Measurements from ENCODE around the gene CTU2. TPM values are rescaled to one million over a fixed set of nuclear protein-coding genes. Genes with fewer than 3 reads are reported as not detected.

The CTU2 gene
- total RNA-seq, 1 donor from 2014 or later: 27.1 TPM

DNA sequence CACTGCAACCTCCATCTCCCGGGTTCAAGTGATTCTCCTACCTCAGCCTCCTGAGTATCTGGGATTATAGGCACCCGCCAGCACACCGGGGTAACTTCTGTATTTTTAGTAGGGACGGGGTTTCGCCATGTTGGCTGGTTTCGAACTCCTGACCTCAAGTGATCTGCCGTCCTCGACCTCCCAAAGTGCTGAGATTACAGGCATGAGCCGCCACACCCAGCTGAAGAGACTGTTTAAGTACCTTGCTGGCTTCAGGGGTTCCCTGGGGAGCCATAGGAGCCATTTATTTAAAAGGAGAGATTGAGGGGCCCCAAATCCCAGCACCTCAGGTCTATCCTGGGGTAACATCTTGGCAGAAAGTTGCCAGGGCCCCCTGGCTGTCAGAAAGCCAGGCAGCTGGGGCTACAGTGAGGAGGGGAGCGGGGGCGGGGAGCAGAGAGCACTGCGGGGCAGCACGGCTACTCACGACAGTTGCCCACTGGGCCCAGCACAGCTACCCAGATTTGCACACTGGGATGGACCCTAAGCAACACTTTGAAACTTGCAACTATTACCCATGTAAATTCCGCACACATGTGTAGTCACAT lies 21.6 kb upstream of the CTU2 start:
- Mint-ChIP-seq H3K27ac (no peak overlapping the region), H3K9me3 (no peaks in the 10 kb centered on the region), H3K36me3 (no peaks in the 10 kb centered on the region), H3K4me3 (no peak overlapping the region), H3K27me3 (peaks cover 48% of the 10 kb centered on the region), H3K4me1 (ENCODE audit: unreplicated experiment) (no peaks in the 10 kb centered on the region)
- no peak for DNase-seq (ENCODE audit: extremely low spot score, unreplicated experiment)
- TF ChIP-seq, protein P1, sequence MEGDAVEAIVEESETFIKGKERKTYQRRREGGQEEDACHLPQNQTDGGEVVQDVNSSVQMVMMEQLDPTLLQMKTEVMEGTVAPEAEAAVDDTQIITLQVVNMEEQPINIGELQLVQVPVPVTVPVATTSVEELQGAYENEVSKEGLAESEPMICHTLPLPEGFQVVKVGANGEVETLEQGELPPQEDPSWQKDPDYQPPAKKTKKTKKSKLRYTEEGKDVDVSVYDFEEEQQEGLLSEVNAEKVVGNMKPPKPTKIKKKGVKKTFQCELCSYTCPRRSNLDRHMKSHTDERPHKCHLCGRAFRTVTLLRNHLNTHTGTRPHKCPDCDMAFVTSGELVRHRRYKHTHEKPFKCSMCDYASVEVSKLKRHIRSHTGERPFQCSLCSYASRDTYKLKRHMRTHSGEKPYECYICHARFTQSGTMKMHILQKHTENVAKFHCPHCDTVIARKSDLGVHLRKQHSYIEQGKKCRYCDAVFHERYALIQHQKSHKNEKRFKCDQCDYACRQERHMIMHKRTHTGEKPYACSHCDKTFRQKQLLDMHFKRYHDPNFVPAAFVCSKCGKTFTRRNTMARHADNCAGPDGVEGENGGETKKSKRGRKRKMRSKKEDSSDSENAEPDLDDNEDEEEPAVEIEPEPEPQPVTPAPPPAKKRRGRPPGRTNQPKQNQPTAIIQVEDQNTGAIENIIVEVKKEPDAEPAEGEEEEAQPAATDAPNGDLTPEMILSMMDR (conservative IDR thresholded peaks at IDR 0.05): no peak

DNA sequence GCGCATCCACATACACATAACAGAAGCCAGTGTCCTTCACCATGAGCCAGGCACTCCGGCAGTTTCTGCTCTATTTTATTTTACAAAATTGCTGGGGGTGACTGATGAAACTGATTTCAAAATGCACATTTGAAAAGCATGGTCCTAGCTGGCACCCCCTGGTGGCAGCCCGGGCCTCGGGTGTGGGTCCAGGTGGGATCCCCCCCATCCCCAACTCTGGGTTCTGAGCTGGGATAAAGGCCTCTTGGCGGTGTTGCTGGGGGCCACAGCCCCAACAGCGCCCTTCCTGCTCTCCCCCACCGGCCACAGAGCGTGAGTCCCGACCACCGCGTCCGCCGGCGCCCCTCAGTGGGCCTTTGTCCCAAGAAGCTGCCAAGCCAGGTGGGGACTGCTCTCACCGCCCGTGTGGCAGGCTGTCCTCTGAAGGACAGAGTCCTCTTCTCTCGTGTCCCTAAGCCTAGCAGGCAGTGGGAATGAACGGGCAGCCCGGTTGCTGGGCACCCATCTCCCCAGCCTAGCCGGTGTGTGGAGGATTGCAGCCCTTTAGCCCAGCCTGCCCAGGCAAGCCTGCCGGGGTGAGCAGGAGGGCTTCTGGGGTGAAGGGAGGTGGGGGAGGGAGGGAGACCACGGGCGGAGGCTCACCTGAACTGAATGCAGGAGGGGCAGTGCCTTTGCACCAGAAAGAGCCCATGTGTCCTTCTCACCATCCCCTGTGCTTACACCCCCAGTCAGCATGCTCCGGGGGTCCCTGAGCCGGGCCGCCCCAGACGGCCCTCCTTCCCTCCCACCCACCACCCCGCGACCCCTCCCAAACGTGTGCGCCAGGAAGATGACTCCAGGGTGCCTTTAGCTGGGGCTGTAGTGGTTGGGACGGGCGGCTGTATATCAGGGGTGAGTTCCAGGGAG lies 20.9 kb upstream of the CTU2 start:
- no peak for DNase-seq (ENCODE audit: extremely low spot score, unreplicated experiment)
- TF ChIP-seq, protein P1 (conservative IDR thresholded peaks at IDR 0.05): peak; percentile 65
- H3K9me3 Mint-ChIP-seq: no peaks in the 10 kb centered on the region
- H3K4me3 Mint-ChIP-seq: peak overlapping the region; percentile 59
- no peak overlapping the region for H3K27ac Mint-ChIP-seq
- H3K36me3 Mint-ChIP-seq: no peaks in the 10 kb centered on the region
- no peaks in the 10 kb centered on the region for H3K4me1 Mint-ChIP-seq (ENCODE audit: unreplicated experiment)
- peaks cover 50% of the 10 kb centered on the region for H3K27me3 Mint-ChIP-seq

DNA sequence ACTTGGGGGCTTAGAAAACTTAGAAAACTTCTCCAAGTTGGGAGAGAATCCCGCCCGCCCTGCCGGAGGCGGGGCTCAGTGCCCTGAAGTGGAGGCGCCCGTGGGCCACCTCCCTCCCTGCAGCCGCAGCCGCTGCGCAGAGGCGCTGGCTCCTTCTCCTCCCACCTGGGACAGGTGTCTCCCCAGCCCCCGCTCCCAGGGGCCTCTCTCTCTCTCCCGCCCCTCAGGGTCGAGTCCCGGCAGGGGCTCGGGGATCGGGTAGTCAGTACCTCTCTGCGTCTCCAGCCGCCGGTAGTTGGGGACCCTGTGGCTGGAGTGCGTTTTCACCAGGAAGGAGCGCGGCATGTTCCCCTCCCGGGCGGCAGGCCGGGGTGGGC lies 20.3 kb upstream of the CTU2 start:
- peaks cover 55% of the 10 kb centered on the region for H3K27me3 Mint-ChIP-seq
- DNase-seq (ENCODE audit: extremely low spot score, unreplicated experiment): no peak
- no peaks in the 10 kb centered on the region for H3K9me3 Mint-ChIP-seq
- TF ChIP-seq, protein P1 (conservative IDR thresholded peaks at IDR 0.05): no peak
- no peak overlapping the region for H3K27ac Mint-ChIP-seq
- no peaks in the 10 kb centered on the region for H3K4me1 Mint-ChIP-seq (ENCODE audit: unreplicated experiment)
- peak overlapping the region; percentile 65 for H3K4me3 Mint-ChIP-seq
- no peaks in the 10 kb centered on the region for H3K36me3 Mint-ChIP-seq

DNA sequence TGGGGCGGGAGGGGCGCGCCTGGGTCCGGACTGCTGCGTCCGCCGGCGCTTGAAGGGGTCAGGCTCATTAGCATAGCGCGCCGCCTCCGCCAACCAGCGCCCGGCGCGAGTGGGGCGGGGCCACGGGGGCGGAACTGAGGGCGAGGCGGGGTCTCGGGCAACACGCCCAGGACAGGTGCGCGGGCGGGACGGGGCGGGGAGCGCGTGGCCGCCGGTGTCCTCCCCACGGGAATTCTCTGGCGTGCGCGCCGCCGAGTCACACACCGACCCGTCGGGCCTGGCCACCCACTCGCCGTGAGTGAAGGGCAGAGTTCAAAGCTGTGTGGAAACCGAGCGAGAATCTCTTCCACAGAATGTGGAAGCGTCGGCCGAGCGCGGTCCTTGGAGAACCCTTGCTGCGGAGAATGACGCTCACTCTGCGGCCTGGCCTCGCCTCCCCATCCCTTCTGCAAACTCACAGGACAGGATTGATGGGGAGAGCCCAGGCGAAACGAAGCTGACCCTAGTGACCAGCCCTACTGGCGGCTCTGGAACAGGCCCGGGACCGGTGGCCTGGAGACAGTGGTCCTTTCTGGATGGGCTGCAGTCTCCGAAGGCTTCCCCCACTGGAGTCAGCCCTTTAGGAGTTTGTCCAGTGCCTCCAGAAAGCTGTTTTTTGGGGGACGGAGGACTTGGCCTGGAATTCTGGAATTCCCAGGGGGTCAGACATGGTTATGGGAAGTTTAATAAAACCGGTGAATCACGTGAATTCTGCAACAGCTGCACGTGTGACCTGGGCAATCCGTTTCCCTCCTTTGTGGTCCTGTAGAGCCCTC lies 19.7 kb upstream of the CTU2 start, which contains the start of gene SNAI3:
TSS of gene SNAI3 (minus strand) at position 69 of the 815 bp plus-strand sequence. CDS start 101 bp downstream, outside the sequence.
- no peaks in the 10 kb centered on the region for H3K4me1 Mint-ChIP-seq (ENCODE audit: unreplicated experiment)
- H3K27me3 Mint-ChIP-seq: peaks cover 54% of the 10 kb centered on the region
- no peak within 1 kb of the TSS for H3K27ac Mint-ChIP-seq
- H3K9me3 Mint-ChIP-seq: no peaks in the 10 kb centered on the region
- TF ChIP-seq, protein P1 (conservative IDR thresholded peaks at IDR 0.05): no peak
- H3K36me3 Mint-ChIP-seq: no peaks in the 10 kb centered on the region
- peak; percentile 86 for DNase-seq (ENCODE audit: extremely low spot score, unreplicated experiment)
- peak within 1 kb of the TSS; percentile 65 for H3K4me3 Mint-ChIP-seq

DNA sequence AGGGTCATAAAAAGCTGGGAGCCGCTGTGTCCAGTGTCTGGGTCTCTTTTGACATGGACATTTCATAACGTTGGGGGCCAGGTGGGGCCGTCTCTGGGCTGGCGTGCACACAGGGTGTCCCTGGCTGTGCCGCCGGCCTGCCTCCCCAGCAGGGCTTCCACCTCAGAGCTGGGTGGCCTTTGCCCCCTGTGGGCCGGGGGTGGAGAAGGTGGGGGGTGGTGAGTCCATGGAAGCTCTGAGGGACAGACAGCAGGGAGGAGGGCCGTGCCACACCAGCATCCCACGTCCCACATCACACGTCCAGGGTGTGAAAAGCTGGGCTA lies 19.1 kb upstream of the CTU2 start:
- no peaks in the 10 kb centered on the region for H3K9me3 Mint-ChIP-seq
- no peak for DNase-seq (ENCODE audit: extremely low spot score, unreplicated experiment)
- TF ChIP-seq, protein P1 (conservative IDR thresholded peaks at IDR 0.05): no peak
- H3K27ac Mint-ChIP-seq: no peak overlapping the region
- no peak overlapping the region for H3K4me3 Mint-ChIP-seq
- H3K36me3 Mint-ChIP-seq: no peaks in the 10 kb centered on the region
- peaks cover 48% of the 10 kb centered on the region for H3K27me3 Mint-ChIP-seq
- no peaks in the 10 kb centered on the region for H3K4me1 Mint-ChIP-seq (ENCODE audit: unreplicated experiment)
